OCI-M2 (cell line): ENCODE measurements around the gene PCED1B.

ENCODE experiments used
- DNase-seq: peaks from one replicate; lab custom pipeline; 2025; ENCODE audit not compliant: unreplicated experiment; lab: John Stamatoyannopoulos, UW

Gene PCED1B

DNA sequence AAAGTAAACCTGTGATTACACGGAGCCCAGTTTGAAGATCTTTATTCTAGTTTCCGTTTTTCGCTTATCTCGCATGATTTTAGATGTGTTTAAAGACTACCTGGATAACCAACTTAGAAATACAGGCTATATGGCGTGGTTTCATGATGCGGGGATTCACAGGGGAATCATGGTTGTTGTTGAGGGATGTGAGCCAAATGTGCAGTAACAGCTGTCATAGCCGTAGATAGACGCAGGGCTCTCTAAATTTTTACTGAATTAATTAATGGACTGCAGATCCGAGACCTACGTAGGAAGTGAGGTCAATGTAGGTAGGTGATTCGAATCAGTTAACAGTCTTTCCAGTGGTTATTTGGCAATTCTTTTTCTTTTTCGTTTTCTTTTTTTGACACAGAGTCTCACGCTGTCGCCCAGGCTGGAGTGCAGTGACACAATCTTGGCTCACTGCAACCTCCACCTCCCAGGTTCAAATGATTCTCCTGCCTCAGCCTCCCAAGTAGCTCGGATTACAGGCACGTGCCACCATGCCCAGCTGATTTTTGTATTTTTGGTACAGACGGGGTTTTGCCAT lies 145.2 kb downstream of the PCED1B start:
- DNase-seq: no peak

DNA sequence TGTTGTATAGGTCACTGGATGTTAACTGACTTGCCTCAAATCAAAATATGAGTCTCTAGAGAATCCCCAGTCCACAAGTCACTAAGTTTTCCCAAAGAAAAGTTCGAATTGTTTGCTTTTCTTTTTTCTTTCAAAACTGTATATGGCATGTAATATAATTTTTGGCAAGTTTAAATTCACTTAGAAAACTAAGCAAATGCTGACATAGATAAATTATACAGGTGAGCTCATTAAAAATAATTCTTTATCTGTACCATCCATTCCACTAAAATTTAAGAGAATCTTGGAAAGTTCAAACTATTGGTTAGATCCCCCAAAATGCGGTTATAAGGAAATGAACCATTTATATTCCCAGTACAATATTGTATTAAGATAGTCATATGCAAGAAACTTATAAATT lies 145.9 kb downstream of the PCED1B start:
- DNase-seq: no peak

DNA sequence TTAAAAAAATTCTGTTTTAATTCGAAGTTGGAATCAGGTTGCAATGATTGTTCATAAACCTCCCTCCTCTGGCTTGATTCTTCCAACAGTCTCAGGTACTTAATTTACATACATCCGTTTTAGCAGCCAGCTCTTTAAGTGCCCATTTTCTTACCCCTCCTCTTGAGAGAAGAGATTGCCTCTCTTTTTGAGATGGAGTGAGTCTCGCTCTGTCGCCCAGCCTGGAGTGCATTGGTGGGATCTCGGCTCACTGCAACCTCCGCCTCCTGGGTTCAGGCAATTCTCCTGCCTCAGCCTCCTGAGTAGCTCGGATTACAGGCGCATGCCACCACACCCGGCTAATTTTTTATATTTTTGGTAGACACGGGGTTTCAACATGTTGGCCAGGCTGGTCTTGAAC lies 146.8 kb downstream of the PCED1B start:
- no peak for DNase-seq

DNA sequence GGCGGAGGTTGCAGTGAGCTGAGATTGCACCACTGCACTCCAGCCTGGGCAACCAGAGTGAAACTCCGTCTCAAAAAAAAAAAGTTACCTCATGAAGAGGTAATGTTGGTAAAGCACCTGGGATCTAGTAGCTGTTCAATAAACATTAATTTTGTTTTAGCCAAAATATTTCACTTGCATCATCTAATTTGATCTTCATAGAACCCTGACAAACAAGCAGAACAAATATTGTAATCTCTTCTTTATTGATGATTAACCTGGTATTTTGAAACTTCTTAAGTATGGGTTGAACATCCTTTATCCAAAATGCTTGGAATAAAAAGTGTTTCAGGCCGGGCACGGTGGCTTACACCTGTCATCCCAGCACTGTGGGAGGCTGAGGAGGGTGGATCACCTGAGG lies 149.4 kb downstream of the PCED1B start:
- DNase-seq: no peak

GRCh38 chr12:47231456-47231855 lies 152.0 kb downstream of the PCED1B start:
- no peak for DNase-seq

DNA sequence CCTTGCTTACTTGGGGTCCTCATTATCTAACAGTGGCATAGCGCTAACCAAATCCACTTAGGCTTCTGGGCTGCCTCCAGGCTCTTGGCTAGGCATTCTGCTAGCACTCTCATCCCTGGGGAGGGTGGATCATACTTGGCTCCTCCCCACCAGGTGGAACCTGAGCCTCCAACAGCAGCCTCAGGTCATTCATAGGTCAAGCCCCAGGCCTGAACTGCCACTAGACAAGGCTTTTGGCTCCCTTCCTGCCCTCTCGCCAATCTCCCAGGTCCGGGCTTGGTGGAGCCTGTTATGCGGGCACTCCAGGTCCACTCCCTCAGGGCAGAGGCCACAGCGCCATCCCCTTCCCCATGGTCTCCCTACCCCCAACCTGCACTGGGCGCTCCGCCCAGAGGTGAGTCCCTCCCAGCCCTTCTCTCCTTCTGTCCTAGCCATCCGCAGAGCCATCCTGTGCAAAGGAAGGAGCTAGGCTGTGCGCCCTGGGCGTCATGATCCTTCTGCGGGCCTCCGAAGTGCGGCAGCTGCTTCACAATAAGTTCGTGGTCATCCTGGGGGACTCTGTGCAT lies 155.2 kb downstream of the PCED1B start:
- DNase-seq: no peak

DNA sequence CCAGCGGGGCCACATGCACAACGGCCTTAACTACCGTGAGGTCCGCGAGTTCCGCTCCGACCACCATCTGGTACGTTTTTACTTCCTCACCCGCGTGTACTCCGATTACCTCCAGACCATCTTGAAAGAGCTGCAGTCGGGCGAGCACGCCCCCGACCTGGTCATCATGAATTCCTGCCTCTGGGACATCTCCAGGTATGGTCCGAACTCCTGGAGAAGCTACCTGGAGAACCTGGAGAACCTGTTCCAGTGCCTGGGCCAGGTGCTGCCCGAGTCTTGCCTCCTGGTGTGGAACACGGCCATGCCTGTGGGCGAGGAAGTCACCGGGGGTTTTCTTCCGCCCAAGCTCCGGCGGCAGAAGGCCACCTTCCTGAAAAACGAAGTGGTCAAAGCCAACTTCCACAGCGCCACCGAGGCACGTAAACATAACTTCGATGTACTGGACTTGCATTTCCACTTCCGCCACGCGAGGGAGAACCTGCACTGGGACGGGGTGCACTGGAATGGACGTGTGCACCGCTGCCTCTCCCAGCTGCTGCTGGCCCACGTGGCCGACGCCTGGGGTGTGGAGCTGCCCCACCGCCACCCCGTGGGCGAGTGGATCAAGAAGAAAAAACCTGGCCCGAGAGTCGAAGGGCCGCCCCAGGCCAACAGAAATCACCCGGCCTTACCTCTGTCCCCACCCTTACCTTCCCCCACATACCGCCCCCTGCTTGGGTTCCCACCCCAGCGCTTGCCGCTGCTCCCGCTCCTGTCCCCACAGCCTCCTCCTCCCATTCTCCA lies 156.0 kb downstream of the PCED1B start:
- DNase-seq: no peak

DNA sequence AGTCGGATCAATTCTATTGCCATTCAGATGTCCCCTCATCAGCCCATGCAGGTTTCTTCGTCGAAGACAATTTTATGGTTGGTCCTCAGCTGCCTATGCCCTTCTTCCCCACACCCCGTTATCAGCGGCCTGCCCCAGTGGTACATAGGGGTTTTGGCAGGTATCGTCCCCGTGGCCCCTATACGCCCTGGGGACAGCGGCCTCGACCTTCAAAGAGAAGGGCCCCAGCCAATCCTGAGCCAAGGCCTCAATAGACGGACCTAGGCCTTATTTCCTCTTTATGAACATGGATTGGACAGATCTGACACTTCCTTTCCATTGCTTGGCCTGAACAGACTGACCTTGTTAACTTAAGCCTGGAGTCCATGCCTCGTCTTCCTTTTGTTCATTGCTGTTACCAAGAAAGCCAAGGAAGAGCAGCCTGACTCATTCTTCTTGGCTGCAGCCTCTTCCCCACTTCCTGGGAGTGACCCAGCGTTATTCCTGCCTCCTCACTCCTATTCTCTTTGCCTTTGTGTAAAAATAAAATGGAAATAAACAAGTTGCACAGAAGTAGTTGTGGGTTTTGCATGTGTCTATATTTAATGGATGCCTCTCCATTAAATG lies 156.8 kb downstream of the PCED1B start:
- DNase-seq: no peak

- no peak for DNase-seq
Measured at GRCh38 chr12:47237751-47238211, 158.4 kb downstream of the PCED1B start.

DNA sequence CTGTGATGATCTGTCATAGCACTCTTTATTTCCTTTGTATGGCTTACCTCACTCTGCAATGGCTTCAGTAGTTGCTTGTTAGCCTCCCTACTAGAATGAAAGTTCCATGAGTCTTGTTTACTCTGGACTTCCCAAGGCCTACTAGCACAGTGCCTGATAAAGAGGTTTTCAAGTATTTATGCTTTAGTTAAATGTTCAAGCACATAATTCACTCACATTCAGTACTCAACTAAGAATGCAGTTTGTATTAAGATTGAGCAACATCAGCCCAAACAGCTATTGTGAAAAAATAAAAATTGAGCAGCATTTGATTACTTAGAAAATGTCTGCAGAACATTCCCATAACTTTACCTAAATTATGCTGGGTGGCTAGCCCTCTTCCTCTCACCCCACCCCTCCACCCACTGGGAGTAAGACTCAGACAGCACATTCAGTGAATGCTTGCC lies 159.3 kb downstream of the PCED1B start:
- no peak for DNase-seq

GRCh38 chr12:47242426-47242825 lies 163.0 kb downstream of the PCED1B start:
- no peak for DNase-seq

DNA sequence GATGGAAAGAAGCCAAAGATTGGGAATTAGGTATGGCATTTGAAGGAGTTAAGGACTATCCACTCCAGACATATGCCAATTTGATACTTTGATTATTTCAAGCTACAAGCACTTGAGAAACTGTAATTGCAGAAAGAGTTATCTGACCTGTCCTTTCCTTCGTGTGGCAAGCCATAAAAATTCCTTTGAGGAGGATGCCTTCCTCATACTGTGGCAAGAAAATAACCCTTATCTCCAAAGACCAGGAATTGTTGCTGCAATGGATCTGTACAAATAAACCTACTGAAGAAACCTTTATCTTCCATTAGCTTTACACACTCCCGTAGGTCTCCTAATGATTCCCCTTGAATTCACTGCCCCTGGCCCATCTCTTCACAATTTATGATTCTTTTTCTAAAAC lies 165.4 kb downstream of the PCED1B start:
- no peak for DNase-seq

DNA sequence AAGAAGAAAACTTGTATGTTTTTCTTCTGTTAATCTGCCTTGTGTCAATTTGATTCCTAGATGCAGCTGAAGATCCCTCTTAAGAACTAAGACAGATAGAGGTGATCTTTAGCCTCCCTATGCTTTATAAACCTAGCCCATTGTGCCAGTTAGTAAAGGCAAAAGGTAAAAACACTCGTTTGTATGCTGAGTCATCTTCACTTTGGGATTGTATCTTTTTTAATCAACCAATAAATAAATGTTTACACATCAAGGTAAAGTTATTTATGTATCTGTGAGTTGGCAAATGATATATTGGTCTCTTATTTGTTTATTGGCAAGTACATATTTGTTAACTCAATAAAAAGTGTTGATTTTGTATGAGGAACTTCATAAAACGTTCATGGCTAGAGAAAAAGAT lies 166.2 kb downstream of the PCED1B start:
- no peak for DNase-seq

- no peak for DNase-seq
Measured at GRCh38 chr12:47247418-47247817, 168.0 kb downstream of the PCED1B start.

DNA sequence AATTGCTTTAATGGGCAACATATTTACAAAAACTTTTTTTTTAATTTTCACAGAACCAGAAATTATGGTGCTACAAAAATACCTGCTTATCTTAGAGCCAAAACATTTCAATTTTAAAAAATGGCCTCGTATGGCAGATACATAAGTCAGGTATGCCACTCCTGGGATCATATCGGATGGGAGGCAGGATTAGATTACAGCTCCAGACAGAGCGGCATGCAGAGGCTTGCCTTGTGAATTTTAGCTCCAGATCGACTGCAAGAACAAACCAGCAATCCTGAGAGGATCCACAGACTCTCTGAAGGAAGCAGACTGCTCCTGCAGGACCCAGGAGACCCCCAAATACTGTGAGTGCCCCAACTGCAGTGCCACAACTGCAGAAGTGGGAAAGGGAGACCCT lies 169.7 kb downstream of the PCED1B start:
- no peak for DNase-seq

DNA sequence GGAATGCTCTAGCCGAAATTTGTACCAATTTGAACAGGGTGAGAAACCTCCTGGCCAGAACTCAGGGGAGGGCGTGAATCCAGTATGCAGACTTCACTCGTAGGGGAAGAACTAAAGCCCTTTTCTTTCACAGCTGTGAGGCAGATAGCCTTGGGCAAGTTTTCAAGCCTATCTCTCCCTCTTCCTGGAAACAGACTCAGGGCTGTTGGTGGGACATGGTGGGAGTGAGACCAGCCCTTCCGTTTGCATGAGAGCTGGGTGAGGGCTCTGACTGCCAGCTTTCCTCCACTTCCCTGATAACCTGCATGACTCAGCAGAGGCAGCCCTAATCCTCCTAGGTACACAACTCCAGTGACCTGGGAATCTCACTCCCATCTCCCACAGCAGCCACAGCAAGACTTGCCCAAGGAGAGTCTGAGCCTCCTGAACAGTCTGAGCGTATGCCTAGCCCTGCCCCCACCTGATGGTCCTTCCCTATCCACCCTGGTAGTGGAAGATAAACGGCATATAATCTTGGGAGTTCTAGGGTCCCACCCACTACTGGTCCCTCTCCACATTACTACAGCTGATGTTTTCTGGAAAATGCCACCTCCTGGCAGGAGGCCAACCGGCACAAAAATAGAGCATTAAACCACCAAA lies 170.4 kb downstream of the PCED1B start:
- no peak for DNase-seq

GRCh38 chr12:47251919-47252318 lies 172.5 kb downstream of the PCED1B start:
- DNase-seq: no peak

- no peak for DNase-seq
Measured at GRCh38 chr12:47264951-47265350, 185.5 kb downstream of the PCED1B start.

DNA sequence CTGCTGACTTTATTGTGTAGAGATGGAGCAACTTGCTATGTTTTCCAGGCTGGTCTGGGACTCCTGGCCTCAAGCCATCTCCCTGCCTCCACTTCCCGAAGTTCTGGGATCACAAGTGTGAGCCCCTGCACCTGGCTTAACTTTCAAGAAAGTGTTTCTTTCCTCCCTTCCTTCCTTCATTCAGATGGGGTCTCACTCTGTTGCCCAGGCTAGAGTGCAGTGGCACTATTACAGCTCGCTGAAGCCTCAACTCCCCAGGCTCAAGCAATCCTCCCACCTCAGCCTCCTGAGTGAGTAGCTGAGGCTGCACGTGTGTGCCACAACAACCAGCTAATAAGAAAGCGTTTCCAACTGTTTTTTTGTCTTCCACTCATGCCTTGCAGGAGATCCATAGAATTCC lies 186.0 kb downstream of the PCED1B start:
- DNase-seq: no peak

- DNase-seq: no peak
Measured at GRCh38 chr12:47267571-47267970, 188.2 kb downstream of the PCED1B start.
